Articular chondrocyte of knee joint (primary cell): ENCODE data around the gene CCDC28B. TPM values are rescaled to one million over a fixed set of nuclear protein-coding genes. Genes with fewer than 3 reads are reported as not detected.

ENCODE experiments used
- total RNA-seq: library from RNA; depleted of rRNA; stranded (reverse); fragments of >200 nt; gene quantifications from 2 replicates; pipeline ENCODE4 v1.2.3, GENCODE V29; 2012

CCDC28B gene
- 6.8 and 8.4 TPM in 2 replicates for total RNA-seq

GRCh38 chr1:32200226-32201010 is at the start of gene CCDC28B:
Gene CCDC28B, plus strand, starts transcription at chr1:32200595. Its CDS starts 1,341 bp downstream, at chr1:32201936.

GRCh38 chr1:32179443-32180185 is 20.8 kb upstream of the CCDC28B start, which contains the start of gene TXLNA:
Gene TXLNA, plus strand, starts transcription at chr1:32179675. Its CDS starts 671 bp downstream, at chr1:32180346.

DNA sequence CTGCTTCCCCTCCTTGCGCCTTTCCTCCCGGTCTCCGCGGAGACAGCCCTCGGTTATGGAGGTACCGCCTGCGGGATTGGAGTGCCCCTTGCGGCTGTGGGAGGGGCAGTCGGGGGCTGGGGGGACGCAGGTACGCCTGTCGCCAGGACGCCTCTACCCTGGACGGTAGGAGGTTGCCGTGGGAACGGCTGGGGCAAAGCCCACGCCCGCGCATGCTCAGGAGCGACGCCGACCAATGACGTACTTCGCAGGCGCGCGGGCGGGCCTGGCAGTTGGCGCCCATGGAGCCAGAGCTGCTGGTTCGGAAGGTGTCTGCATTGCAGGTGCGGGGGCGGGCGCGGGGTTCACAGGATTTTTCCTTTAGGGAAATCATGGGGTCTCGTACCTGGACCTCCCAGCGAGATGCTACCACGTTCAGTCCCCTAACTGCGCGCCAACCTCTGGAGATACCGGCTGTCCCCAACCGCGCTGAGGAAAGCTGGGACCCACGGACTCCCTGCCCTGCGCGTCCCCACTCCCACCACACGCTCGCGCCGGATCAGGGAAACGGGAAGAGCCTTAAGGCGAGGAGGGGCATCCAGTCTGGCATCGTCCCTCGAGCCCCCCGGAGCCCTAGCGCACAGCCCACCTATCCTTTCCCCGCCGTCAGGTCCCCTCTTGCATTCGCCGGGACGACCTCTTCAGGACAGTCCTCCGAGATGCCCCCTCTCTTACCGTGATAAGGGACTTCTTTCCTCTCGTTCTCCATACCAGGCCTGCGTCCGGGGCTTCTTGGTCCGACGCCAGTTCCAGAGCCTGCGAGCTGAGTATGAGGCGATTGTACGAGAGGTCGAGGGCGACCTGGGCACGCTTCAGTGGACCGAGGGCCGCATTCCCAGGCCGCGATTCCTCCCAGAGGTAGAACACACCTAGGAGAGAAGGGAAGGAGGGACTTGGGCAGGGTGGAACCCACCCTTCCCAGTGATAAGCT is 5.3 kb downstream of the CCDC28B start, which contains the start of gene IQCC:
Gene IQCC, plus strand, starts transcription at position 271 of the 970 bp plus-strand sequence. Its CDS starts 11 bp downstream, at position 282.

DNA sequence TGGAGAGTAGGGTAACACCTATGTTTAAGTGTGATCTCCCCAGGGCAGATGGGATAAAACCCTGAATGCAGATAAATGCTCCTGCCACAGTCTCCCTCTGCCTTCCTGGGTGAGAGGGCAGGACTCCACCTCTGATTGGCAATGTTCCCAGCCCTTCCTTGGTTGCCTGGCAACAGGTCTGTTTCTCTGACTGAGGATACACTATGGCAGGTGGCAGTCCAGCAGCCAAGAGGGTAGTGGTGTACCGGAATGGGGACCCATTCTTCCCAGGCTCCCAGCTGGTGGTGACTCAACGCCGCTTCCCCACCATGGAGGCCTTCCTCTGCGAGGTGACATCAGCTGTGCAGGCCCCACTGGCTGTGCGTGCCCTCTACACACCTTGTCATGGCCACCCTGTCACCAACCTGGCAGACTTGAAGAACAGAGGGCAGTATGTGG is 8.5 kb downstream of the CCDC28B start, which contains the start of gene DCDC2B:
Gene DCDC2B, plus strand, starts transcription at position 199 of the 438 bp plus-strand sequence. Its CDS starts 5 bp downstream, at position 204.

DNA sequence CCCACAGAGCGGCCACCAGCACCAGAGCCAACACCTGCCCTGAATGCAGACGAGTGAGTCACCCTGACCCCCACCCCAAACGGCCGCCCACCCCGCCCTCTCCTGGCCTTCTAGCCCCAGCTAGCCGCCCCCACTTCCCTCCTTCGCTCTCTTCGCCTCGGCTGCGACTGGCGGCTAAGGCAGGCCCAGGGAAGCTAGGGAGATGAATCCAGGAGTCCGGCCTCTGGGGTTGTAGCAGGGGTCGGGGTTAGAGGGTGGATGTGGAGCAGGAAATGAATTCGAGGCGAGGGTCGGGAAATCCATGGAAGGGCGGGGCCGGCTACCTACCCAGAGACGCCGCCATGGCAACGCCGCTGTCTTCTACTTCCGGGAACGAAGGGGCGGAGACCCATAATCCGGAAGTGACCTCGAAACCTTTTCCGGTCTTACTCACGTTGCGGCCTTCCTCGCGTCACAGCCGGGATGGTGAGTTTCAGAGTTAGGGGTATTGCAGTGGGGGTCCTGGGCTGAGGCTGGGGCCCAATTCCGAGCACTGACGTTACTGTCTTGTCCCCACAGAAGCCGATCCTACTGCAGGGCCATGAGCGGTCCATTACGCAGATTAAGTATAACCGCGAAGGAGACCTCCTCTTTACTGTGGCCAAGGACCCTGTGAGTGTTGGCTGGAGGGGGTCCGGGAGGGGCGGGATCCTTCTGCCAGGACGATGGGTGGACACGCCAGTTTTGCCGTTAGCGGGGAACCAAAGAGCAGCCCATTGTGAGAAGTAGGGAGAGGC is 21.8 kb downstream of the CCDC28B start, which contains the start of the genes EIF3I and TMEM234:
Gene EIF3I, plus strand, starts transcription at position 428 of the 776 bp plus-strand sequence. Its CDS starts 35 bp downstream, at position 463.
Gene TMEM234, minus strand, starts transcription at position 374 of the 776 bp plus-strand sequence. Its CDS starts 31 bp downstream, at position 343.

DNA sequence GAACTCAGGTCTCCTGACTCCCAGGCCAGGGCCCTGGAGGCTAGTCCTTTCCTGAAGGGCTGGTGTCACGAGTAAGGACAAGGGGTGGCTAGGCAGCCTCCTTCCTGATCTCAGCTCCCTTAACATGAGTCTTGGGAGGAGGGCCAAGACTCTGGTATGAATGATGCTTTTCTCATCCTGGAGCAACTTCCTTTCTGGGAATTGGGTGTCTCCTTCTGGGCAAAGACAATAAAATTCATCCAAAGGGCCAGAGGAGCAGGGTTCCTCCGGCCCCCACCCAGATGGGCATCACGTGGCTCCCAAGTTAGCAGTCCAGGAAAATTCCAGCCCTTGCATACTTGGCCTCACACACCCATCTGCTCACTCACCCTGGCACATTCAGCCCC is 46.5 kb downstream of the CCDC28B start, which contains the start of gene FAM167B:
Gene FAM167B, plus strand, starts transcription at position 335 of the 386 bp plus-strand sequence. CDS start 200 bp downstream, outside the sequence.

DNA sequence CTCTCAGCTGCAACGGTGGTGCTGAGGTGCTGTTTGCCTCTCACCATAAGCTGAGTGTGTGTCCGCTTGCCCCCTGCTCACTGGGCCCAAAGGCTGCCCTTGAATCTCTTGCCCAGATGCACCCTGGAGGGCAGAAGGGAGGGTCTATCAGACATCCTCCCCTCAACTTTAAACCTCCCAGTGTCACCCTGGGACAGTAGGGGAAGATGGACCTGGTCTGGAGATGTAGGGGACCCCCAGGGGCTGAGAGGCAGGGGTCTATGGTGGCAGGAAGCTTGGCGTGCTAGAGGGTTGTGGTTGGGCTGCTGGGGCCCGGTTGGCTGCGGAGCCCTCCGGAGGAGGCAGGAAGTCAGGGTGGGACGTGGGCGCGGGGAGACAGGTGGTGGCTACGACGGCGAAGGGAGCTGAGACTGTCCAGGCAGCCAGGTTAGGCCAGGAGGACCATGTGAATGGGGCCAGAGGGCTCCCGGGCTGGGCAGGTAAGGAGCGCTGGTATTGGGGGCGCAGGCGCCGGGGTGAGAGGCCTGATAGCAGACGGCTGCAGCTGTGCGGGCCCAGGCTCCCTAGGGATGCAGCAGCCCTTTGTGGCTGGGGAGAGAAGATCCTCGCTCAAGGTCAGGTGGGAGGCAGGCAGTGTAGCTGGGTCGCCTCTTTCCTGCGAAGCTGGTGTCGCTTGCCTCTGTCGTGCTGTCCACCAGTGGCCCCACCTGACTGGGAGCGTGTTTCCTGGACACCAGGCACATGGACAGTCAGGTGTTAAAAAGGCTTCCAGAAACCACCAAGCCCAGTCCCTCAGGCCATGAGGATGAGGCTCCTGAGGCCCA is 50.7 kb downstream of the CCDC28B start, which contains the start of gene LCK:
Gene LCK, plus strand, starts transcription at position 373 of the 824 bp plus-strand sequence. CDS start 23,065 bp downstream, outside the sequence.

Other genes starting within 250 kb of the CCDC28B start
- gene KHDRBS1, start 186.7 kb upstream of the CCDC28B start, total RNA-seq = 62.9 and 71.6 TPM in 2 replicates
- gene TMEM39B, start 127.7 kb upstream of the CCDC28B start, total RNA-seq = 7.3 and 8.3 TPM in 2 replicates
- 70.7 and 73.0 TPM in 2 replicates for gene KPNA6, start 92.5 kb upstream of the CCDC28B start, total RNA-seq
- 126 and 129 TPM in 2 replicates for gene TXLNA, start 20.9 kb upstream of the CCDC28B start, total RNA-seq
- gene IQCC, start 5.1 kb downstream of the CCDC28B start, total RNA-seq = 1.2 and 1.7 TPM in 2 replicates
- not detected in 2 replicates for gene DCDC2B, start 8.5 kb downstream of the CCDC28B start, total RNA-seq
- 19.5 and 23.3 TPM in 2 replicates for gene TMEM234, start 21.8 kb downstream of the CCDC28B start, total RNA-seq
- 261 and 313 TPM in 2 replicates for gene EIF3I, start 21.8 kb downstream of the CCDC28B start, total RNA-seq
- 1.8 and 3.0 TPM in 2 replicates for gene FAM167B, start 46.6 kb downstream of the CCDC28B start, total RNA-seq
- not detected in 2 replicates for gene LCK, start 50.7 kb downstream of the CCDC28B start, total RNA-seq
- 62.3 and 64.8 TPM in 2 replicates for gene HDAC1, start 91.5 kb downstream of the CCDC28B start, total RNA-seq
- gene MARCKSL1, start 135.6 kb downstream of the CCDC28B start, total RNA-seq = 10.1 and 10.2 TPM in 2 replicates
- 1.1 and 1.8 TPM in 2 replicates for gene FAM229A, start 161.9 kb downstream of the CCDC28B start, total RNA-seq
- gene TSSK3, start 161.9 kb downstream of the CCDC28B start, total RNA-seq = 0.54 and 1.7 TPM in 2 replicates
- gene BSDC1, start 193.8 kb downstream of the CCDC28B start, total RNA-seq = 53.4 and 55.7 TPM in 2 replicates